OCI-LY7 (cell line): Measurements from ENCODE around the gene ESPNL. TPM values are rescaled to one million over a fixed set of nuclear protein-coding genes. Genes with fewer than 3 reads are reported as not detected.

Experiments used
- BruUV-seq: library from RNA; stranded (reverse); fragments of 400-500 nt; replicated peaks from 2 replicates; lab custom pipeline; 2021; lab: Mats Ljungman, UMichigan
- CTCF ChIA-PET: fragments of 300-600 bp; sonication (Branson Sonifier 250); formaldehyde crosslinking; loops from one replicate; lab custom pipeline; 2022; ENCODE audit warnings: antibody characterized with exemption; ENCODE audit not compliant: unreplicated experiment; lab: Charles Lee
- POLR2A ChIA-PET: fragments of 300-600 bp; sonication (Branson Sonifier 250); formaldehyde crosslinking; loops from one replicate; lab custom pipeline; 2022; ENCODE audit warnings: antibody characterized with exemption; lab: Charles Lee
- DNase-seq: peaks from one replicate; pipeline ENCODE4 v3.0.0-alpha.2; 2015; ENCODE audit warnings: low spot score
- H2AFZ ChIP-seq: fragments of 200-600 bp; sonication (generic), shearing (Covaris generic); 2 replicates; pipeline ENCODE4 v1.6.1; 2014; ENCODE audit warnings: mild to moderate bottlenecking, antibody characterized with exemption, low read length, moderate library complexity
- H3K27ac ChIP-seq: fragments of 200-600 bp; sonication (generic); 2 replicates; pipeline ENCODE4 v1.5.1; 2014; ENCODE audit warnings: mixed run types, low read depth, mild to moderate bottlenecking, moderate library complexity, low read length, inconsistent platforms; ENCODE audit not compliant: poor library complexity, severe bottlenecking
- H3K36me3 ChIP-seq: fragments of 200-600 bp; sonication (generic); 2 replicates; pipeline ENCODE4 v1.6.1; 2014; ENCODE audit warnings: mild to moderate bottlenecking, antibody characterized with exemption, low read length, moderate library complexity, mixed read lengths; ENCODE audit not compliant: insufficient read depth
- H3K4me1 ChIP-seq: fragments of 200-600 bp; sonication (generic); 2 replicates; pipeline ENCODE4 v1.5.1; 2014; ENCODE audit warnings: mild to moderate bottlenecking, low read length; ENCODE audit not compliant: insufficient read depth, poor library complexity, severe bottlenecking
- H3K4me2 ChIP-seq: fragments of 200-600 bp; sonication (generic); 2 replicates; pipeline ENCODE4 v1.6.1; 2014; ENCODE audit warnings: mild to moderate bottlenecking, low read length
- H3K4me3 ChIP-seq: fragments of 200-600 bp; sonication (generic); 2 replicates; pipeline ENCODE4 v1.5.1; 2014; ENCODE audit warnings: mild to moderate bottlenecking, low read depth, low read length; ENCODE audit not compliant: poor library complexity, severe bottlenecking
- H3K79me2 ChIP-seq: fragments of 200-600 bp; sonication (generic); 2 replicates; pipeline ENCODE4 v1.6.1; 2016; ENCODE audit warnings: low read depth, mild to moderate bottlenecking, low read length, moderate library complexity, mixed read lengths; ENCODE audit not compliant: insufficient read depth
- H3K9me2 ChIP-seq: fragments of 200-600 bp; sonication (generic); 2 replicates; pipeline ENCODE4 v1.6.1; 2016; ENCODE audit warnings: mild to moderate bottlenecking, low read length, mixed read lengths; ENCODE audit not compliant: insufficient read depth
- H3K9me3 ChIP-seq: fragments of 200-600 bp; sonication (generic); 2 replicates; pipeline ENCODE4 v1.6.1; 2014; ENCODE audit warnings: mild to moderate bottlenecking, mixed run types, low read length, mixed read lengths
- H4K20me1 ChIP-seq: fragments of 200-600 bp; sonication (generic); 2 replicates; pipeline ENCODE4 v1.6.1; 2014; ENCODE audit warnings: mild to moderate bottlenecking, antibody characterized with exemption, low read length, moderate library complexity, mixed read lengths; ENCODE audit not compliant: insufficient read depth
- EZH2phosphoT487 ChIP-seq: fragments of 200-600 bp; sonication (generic); IDR thresholded peaks from 2 replicates; pipeline ENCODE4 v1.6.1; 2018; ENCODE audit warnings: low read depth, borderline replicate concordance, mild to moderate bottlenecking, mixed run types, antibody characterized with exemption, low read length, moderate library complexity, mixed read lengths
- intact Hi-C: fragments of 100-400 bp; cut with micrococcal nuclease; formaldehyde crosslinking; loops from one replicate; pipeline ENCODE4 v1.10.0; 2022; ENCODE audit not compliant: unreplicated experiment
- total RNA-seq, 2 experiments: library from RNA; depleted of rRNA in 1 of 2; stranded (reverse); fragments of >200 nt in 1 of 2; shearing (Covaris generic) in 1 of 2; gene quantifications; 2 replicates each; pipeline ENCODE4 v1.2.3, GENCODE V29; 2014 to 2022
- TF ChIP-seq, protein P1 (sequence below): fragments of 200-600 bp; sonication (generic); conservative IDR thresholded peaks from 2 replicates; pipeline ENCODE4 v1.5.1; 2014; ENCODE audit warnings: mild to moderate bottlenecking, antibody characterized with exemption, low read length, moderate library complexity, mixed read lengths

The ESPNL gene
- total RNA-seq, 2 experiments from 2014 or later = 5.0 to 7.7 TPM

DNA sequence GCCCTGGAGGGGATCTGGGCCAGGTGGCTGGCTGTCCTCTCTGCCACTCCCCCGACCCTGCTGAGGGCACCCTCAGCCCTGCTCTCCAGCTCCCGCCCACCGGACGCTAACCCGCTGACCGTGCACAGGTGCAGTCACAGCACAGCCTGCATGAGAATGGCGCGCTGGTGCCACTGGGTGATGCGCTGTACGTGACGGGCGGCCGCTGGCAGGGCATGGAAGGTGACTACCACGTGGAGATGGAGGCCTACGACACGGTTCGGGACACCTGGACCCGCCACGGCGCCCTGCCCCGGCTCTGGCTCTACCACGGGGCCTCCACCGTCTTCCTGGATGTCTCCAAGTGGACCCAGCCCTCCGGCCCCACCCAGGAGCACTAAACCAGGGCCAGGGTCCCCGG, 50.5 kb downstream of the ESPNL start:
- Histone ChIP-seq H3K4me3 (no peak overlapping the region), H3K27ac (no peak overlapping the region), H2AFZ (no peak overlapping the region), H3K4me2 (no peak overlapping the region), H3K9me2 (no peaks in the 10 kb centered on the region), H3K79me2 (no peaks in the 10 kb centered on the region), H4K20me1 (no peaks in the 10 kb centered on the region), H3K9me3 (no peaks in the 10 kb centered on the region), H3K36me3 (no peaks in the 10 kb centered on the region), H3K4me1 (peaks cover 7% of the 10 kb centered on the region)
- no TSS peak for BruUV-seq
- TF ChIP-seq, protein P1, sequence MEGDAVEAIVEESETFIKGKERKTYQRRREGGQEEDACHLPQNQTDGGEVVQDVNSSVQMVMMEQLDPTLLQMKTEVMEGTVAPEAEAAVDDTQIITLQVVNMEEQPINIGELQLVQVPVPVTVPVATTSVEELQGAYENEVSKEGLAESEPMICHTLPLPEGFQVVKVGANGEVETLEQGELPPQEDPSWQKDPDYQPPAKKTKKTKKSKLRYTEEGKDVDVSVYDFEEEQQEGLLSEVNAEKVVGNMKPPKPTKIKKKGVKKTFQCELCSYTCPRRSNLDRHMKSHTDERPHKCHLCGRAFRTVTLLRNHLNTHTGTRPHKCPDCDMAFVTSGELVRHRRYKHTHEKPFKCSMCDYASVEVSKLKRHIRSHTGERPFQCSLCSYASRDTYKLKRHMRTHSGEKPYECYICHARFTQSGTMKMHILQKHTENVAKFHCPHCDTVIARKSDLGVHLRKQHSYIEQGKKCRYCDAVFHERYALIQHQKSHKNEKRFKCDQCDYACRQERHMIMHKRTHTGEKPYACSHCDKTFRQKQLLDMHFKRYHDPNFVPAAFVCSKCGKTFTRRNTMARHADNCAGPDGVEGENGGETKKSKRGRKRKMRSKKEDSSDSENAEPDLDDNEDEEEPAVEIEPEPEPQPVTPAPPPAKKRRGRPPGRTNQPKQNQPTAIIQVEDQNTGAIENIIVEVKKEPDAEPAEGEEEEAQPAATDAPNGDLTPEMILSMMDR = no peak
- no peak for TF ChIP-seq EZH2phosphoT487
- DNase-seq = no peak
- POLR2A ChIA-PET = no interaction called here
- CTCF ChIA-PET = interaction anchor here (0.6 kb wide), 1 partner anchor 89 kb away, joined by 3 read pairs; no protein-coding TSS in a partner anchor
- intact Hi-C loops = loop anchor here (10.0 kb wide), 1 partner anchor 226 kb away; no protein-coding TSS in a partner anchor

DNA sequence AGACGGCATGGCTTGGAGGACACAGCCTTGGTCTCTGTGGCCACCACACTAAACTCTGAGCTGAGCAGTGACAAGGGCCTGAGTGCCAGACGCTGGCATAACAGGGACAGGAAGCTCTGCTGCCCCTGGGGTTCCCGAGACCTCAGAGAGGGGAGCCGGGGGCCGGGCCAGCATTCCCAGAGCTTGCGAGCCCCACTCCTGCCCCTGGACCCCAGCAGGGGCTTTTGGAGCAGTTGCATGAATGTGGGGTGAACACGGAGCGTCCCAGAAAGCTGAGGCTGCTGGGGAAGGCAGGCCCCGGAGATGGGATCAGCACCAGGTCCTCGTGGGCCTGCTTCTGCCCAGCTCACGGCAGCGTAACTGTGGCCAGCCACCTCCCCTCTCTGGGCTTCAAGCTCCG, 51.1 kb downstream of the ESPNL start:
- no peak for DNase-seq
- intact Hi-C loops = loop anchor here (10.0 kb wide), 1 partner anchor 226 kb away; no protein-coding TSS in a partner anchor
- H3K9me2 ChIP-seq = no peaks in the 10 kb centered on the region
- TF ChIP-seq EZH2phosphoT487 = no peak
- H3K36me3 ChIP-seq = no peaks in the 10 kb centered on the region
- no TSS peak for BruUV-seq
- H4K20me1 ChIP-seq = no peaks in the 10 kb centered on the region
- no peaks in the 10 kb centered on the region for H3K9me3 ChIP-seq
- POLR2A ChIA-PET = no interaction called here
- H3K4me3 ChIP-seq = no peak overlapping the region
- H2AFZ ChIP-seq = no peak overlapping the region
- CTCF ChIA-PET = interaction anchor here (0.6 kb wide), 1 partner anchor 90 kb away, joined by 3 read pairs; no protein-coding TSS in a partner anchor
- no peaks in the 10 kb centered on the region for H3K79me2 ChIP-seq
- no peak overlapping the region for H3K4me2 ChIP-seq
- peaks cover 7% of the 10 kb centered on the region for H3K4me1 ChIP-seq
- H3K27ac ChIP-seq = no peak overlapping the region

DNA sequence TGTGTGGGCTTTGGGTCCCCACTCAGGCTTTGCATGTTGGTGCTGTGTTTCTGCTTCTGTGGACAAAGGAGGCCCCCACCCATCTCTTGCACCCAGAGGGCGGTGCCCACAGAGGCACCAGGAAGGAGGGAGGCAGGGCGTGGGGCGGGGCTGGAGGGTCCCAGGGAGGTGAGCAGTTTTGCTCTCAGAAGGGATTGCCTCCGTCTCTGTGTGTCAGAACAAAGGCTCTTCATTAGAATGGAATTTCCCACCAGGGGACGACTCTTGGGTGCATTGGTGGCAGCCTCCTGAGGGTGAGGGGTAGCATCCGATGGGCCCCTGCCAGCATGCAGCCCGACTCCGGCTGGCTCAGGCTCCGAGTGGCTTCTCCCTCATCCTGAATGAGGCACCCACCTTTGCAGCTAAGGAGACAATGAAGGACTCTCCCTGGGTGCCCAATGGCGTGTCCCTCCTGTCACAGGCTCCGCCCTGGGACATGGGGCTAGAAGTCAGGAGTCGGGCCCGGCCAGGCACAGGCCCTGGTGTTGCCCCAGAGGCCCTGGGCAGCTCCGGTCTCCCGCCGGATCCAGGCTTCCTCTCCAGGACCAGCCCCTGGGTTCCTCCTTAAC, 51.6 kb downstream of the ESPNL start:
- BruUV-seq = no TSS peak
- Histone ChIP-seq H3K27ac (no peak overlapping the region), H3K9me3 (no peaks in the 10 kb centered on the region), H3K36me3 (no peaks in the 10 kb centered on the region), H2AFZ (no peak overlapping the region), H4K20me1 (no peaks in the 10 kb centered on the region), H3K4me3 (no peak overlapping the region), H3K79me2 (no peaks in the 10 kb centered on the region), H3K9me2 (no peaks in the 10 kb centered on the region), H3K4me1 (peaks cover 6% of the 10 kb centered on the region), H3K4me2 (no peak overlapping the region)
- TF ChIP-seq EZH2phosphoT487 = no peak
- TF ChIP-seq, protein P1 = no peak
- CTCF ChIA-PET = no interaction called here
- intact Hi-C loops = loop anchor here (10.0 kb wide), 1 partner anchor 227 kb away; no protein-coding TSS in a partner anchor
- POLR2A ChIA-PET = no interaction called here
- DNase-seq = no peak
